PC-9 (cell line): ENCODE results near the gene CTDSP2.

ENCODE experiments used
- CTCF ChIP-seq: fragments of 200-600 bp; sonication (generic); conservative IDR thresholded peaks from 2 replicates; pipeline ENCODE4 v1.6.1; 2017; ENCODE audit warnings: mixed run types, antibody characterized with exemption, mild to moderate bottlenecking, moderate library complexity
- EZH2 ChIP-seq: fragments of 200-600 bp; sonication (generic); IDR thresholded peaks from 2 replicates; pipeline ENCODE4 v1.8.0; 2017; ENCODE audit warnings: antibody characterized with exemption, low read depth

- TF ChIP-seq CTCF: no peak
- no peak for TF ChIP-seq EZH2
Observed at GRCh38 chr12:57868221-57868620, 21.7 kb upstream of the CTDSP2 start.
